ENCODE data around the gene HMCN2.

HMCN2 gene

DNA sequence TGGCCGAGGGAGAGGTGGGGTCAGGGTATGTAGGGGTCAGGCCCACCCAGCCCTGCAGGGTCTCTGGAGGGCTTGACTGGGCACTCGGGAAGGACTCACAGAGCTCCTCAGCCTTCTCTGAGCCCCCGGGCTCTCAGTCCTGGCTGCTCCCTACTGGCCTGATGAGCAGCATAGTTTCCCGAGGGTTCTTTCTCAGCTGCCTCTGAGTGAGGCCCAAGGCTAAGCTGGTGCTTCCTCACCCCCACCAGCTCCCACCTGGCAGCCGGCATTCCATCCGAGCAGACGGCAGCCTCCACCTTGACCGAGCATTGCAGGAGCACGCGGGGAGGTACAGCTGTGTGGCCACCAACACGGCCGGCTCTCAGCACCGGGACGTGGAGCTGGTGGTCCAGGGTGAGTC, 56.0 kb downstream of the HMCN2 start:
- TF ChIP-seq Cebpa-rat (IDR thresholded peaks at IDR 0.05), result no peak
- peaks cover 0 to 54% (median 39%) of the 10 kb centered on the region in 10 experiments; a peak in 15 of 20 replicates for H3K4me1 ChIP-seq
- no peak overlapping the region for H3K9ac ChIP-seq
- no peaks in the 10 kb centered on the region for H3K27me3 ChIP-seq
- no peaks in the 10 kb centered on the region for H3K36me3 ChIP-seq
- peaks cover 0 to 6% (median 0%) of the 10 kb centered on the region in 11 experiments; a peak in 2 of 22 replicates for H4K20me1 ChIP-seq
- no peaks in the 10 kb centered on the region for H3K9me3 ChIP-seq (replicated peaks in 1 of 11)
- peak overlapping the region in 4 of 11 experiments; percentile 11 to 81 (median 68); a peak in 5 of 22 replicates for H3K4me2 ChIP-seq
- H3K4me3 ChIP-seq, result no peak overlapping the region
- H3K27ac ChIP-seq, result no peak overlapping the region

DNA sequence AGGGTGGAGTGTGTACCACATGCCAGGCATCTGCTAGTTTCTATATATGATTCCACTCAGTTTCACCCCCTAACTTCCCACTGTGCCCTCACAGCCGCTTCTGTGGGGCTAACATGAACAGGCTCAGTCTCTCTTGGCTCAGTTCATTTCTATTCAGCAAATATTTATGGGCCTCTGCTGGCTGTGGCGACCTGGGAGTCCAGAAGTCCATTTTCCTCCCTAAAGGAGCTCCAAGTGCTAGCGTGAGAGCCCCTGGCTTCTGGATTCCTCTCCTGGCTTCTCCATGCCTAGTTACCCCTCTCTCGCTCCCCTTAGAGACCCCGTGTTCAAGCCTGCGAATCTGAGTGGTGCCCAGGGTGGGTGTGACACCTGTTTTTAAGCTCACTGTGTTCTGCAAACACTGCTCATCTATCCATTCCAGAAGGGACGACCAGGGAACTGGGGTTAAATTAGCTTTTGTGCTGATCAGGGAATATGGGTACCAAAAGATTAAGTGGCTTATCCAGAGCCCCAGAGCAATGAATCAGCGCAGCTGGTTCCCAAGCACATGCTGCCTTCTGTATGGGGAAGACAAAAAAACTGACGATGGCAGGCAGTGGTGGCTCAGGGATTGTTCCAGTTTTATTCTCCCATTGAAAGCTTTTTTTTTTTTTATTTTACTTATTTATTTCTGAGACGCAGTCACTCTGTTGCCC, 57.6 kb downstream of the HMCN2 start:
- no peaks in the 10 kb centered on the region for H3K36me3 ChIP-seq
- no peak for TF ChIP-seq Cebpa-rat (IDR thresholded peaks at IDR 0.05)
- H3K27ac ChIP-seq, result no peak overlapping the region
- peak overlapping the region in 8 of 11 experiments; percentile 12 to 69 (median 55); a peak in 15 of 22 replicates for H3K4me2 ChIP-seq
- H3K9ac ChIP-seq, result no peak overlapping the region
- peaks cover 0 to 49% (median 39%) of the 10 kb centered on the region in 10 experiments; a peak in 15 of 20 replicates for H3K4me1 ChIP-seq
- H4K20me1 ChIP-seq, result peaks cover 0 to 6% (median 0%) of the 10 kb centered on the region in 11 experiments; a peak in 2 of 22 replicates
- no peaks in the 10 kb centered on the region for H3K9me3 ChIP-seq (replicated peaks in 1 of 11)
- H3K27me3 ChIP-seq, result no peaks in the 10 kb centered on the region
- H3K4me3 ChIP-seq, result no peak overlapping the region

DNA sequence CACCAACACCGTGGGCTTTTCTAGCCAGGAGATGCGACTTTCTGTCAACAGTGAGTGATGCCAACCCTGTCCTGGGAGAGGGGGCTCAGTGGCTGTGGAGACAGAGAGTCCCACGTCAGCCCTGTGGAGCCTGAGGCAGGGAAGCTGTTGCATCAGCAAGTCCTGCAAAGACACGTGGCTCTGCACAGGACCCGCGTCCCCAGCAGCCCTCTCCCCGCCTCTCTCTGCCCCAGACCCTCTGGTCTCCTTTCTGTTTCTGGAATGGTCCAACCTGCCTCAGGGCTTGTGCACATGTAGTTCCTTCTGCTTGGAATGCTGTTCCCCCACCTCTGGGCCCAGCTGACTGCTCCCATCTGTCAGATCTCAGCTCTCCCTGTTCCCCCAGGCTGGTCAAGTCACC, 60.4 kb downstream of the HMCN2 start:
- no peaks in the 10 kb centered on the region for H3K27me3 ChIP-seq
- peaks cover 0 to 36% (median 30%) of the 10 kb centered on the region in 10 experiments; a peak in 16 of 20 replicates for H3K4me1 ChIP-seq
- H3K36me3 ChIP-seq, result no peaks in the 10 kb centered on the region
- H3K9ac ChIP-seq, result no peak overlapping the region
- peaks cover 0 to 7% (median 0%) of the 10 kb centered on the region in 11 experiments; a peak in 1 of 22 replicates for H4K20me1 ChIP-seq
- no peaks in the 10 kb centered on the region for H3K9me3 ChIP-seq (replicated peaks in 1 of 11)
- H3K27ac ChIP-seq, result no peak overlapping the region
- TF ChIP-seq Cebpa-rat (IDR thresholded peaks at IDR 0.05), result no peak
- H3K4me2 ChIP-seq, result no peak overlapping the region
- no peak overlapping the region for H3K4me3 ChIP-seq

DNA sequence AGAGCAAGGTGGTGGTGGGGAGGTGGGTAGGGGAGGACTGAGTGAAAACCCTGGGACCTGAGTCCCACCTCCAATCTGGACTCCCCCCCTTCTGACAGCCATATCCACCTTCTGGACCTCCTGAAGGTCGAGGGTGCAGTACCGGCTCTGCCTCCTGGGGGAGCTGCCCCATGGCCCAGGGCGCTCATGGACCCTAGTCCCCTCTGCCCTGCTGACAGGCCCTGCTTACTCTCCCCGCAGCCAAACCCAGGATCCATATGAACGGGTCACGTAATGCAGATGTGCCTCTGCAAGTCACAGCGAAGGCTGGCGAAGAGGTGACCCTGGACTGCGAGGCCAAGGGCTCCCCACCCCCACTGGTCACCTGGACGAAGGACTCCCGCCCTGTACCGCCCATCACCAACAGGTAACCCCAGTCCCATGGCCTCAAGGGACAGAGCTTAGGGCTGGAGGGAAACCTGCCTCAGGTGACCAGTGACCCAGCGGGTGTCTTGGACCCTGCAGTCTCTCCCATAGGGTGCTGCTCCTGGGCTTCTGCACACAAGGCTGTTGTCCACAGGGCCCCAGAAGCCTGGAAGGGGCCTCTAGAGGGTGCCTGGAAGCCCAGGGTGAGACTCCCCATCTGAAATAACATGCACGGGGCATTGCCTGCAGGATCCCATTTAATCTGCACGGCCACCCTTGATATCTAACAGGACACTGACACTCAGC, 61.7 kb downstream of the HMCN2 start:
- H3K27ac ChIP-seq, result no peak overlapping the region
- no peaks in the 10 kb centered on the region for H3K36me3 ChIP-seq
- peaks cover 0 to 32% (median 28%) of the 10 kb centered on the region in 10 experiments; a peak in 16 of 20 replicates for H3K4me1 ChIP-seq
- TF ChIP-seq Cebpa-rat (IDR thresholded peaks at IDR 0.05), result no peak
- H3K9me3 ChIP-seq (replicated peaks in 1 of 11), result no peaks in the 10 kb centered on the region
- no peak overlapping the region for H3K4me3 ChIP-seq
- peaks cover 0 to 17% (median 0%) of the 10 kb centered on the region in 11 experiments; a peak in 2 of 22 replicates for H4K20me1 ChIP-seq
- H3K9ac ChIP-seq, result no peak overlapping the region
- no peak overlapping the region for H3K4me2 ChIP-seq
- H3K27me3 ChIP-seq, result no peaks in the 10 kb centered on the region

DNA sequence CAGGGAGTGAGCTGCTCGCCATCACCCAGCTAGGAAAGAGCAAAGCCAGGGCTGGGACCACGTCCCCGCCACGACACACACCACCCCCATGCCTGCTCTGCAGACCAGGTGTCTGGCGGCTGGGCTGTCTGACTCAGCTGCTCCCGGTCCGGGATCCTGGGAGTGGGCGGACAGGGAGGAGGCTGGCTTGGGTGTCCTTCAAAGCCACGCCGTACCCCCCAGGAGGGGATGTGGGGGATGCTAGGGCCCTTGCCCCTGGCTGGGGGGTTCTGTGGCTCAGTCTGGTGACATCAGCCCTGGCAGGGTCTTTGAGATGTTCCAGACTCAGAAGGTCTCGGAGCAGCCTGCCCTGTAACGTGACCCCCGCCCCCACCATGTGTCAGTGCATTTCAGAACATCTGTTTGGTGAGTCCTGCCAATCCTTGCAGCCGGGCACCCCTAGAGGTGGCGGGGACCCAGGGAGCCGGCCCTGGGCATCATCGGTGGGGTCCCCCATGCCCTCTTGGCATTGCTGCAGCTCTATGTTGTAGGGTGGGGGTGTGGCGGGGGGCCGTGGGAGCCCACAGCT, 62.3 kb downstream of the HMCN2 start:
- Histone ChIP-seq H3K4me3 (no peak overlapping the region), H3K9ac (no peak overlapping the region), H3K4me2 (no peak overlapping the region)

DNA sequence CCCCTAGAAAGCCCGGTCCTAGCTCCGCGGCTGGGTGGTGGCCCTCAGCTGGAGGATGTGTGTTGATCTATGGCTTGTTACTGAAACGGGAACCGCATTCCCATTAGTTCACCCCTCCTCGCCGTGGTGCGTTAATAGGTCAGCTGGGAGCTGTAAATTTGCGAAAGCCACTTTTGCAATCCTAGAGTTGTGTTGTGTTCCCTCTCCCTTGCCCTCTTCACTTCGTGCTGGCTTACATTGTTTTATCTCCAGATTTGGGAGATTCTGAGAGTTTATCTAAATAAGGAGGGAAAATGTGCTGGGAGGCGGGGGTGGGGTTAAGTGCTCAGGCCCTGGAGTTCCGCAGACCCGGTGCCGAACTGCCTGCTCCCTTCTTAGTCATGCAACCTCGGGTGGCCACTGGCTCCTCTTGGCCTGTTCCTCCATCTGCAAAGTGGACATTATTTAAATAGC, 62.8 kb downstream of the HMCN2 start:
- Histone ChIP-seq H3K9ac (no peak overlapping the region), H3K9me3 (replicated peaks in 1 of 11) (no peaks in the 10 kb centered on the region)

More for the DNA sequence above, 62.3 kb downstream of the HMCN2 start:
- H3K27me3 ChIP-seq, result no peaks in the 10 kb centered on the region
- H3K9me3 ChIP-seq (replicated peaks in 1 of 11), result no peaks in the 10 kb centered on the region
- no peak overlapping the region for H3K27ac ChIP-seq
- H3K36me3 ChIP-seq, result no peaks in the 10 kb centered on the region
- TF ChIP-seq Cebpa-rat (IDR thresholded peaks at IDR 0.05), result no peak
- peaks cover 0 to 32% (median 27%) of the 10 kb centered on the region in 10 experiments; a peak in 16 of 20 replicates for H3K4me1 ChIP-seq
- H4K20me1 ChIP-seq, result peaks cover 0 to 17% (median 0%) of the 10 kb centered on the region in 11 experiments; a peak in 2 of 22 replicates

DNA sequence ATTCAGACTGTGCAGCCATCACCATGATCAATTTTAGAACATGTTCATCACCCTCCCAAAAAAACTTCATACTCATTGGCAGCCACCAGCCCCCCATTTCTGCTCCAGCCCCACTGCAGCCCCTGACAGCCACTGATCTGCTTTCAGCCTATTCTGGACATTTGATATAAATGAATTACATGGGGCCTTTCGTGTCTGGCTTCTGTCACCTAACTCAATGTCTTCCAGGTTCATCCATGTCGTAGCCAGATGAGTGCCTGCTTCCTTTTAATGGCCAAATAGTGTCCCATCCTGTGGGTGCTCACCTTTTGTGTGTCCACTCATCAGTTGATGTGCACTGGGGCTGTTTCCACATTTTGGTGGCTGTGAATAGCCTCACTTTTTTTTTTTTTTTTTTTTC, 63.5 kb downstream of the HMCN2 start:
- peaks cover 0 to 37% (median 33%) of the 10 kb centered on the region in 10 experiments; a peak in 16 of 20 replicates for H3K4me1 ChIP-seq
- no peaks in the 10 kb centered on the region for H3K27me3 ChIP-seq
- no peak overlapping the region for H3K27ac ChIP-seq
- TF ChIP-seq Cebpa-rat (IDR thresholded peaks at IDR 0.05), result no peak
- H3K4me3 ChIP-seq, result no peak overlapping the region
- H4K20me1 ChIP-seq, result peaks cover 0 to 17% (median 0%) of the 10 kb centered on the region in 11 experiments; a peak in 2 of 22 replicates
- no peak overlapping the region for H3K9ac ChIP-seq
- peak overlapping the region in 3 of 11 experiments; percentile 21 to 39 (median 35); a peak in 1 of 22 replicates for H3K4me2 ChIP-seq
- H3K9me3 ChIP-seq (replicated peaks in 1 of 11), result no peaks in the 10 kb centered on the region
- H3K36me3 ChIP-seq, result no peaks in the 10 kb centered on the region

More for the DNA sequence above, 62.8 kb downstream of the HMCN2 start:
- no peak for TF ChIP-seq Cebpa-rat (IDR thresholded peaks at IDR 0.05)
- Histone ChIP-seq H3K36me3 (no peaks in the 10 kb centered on the region), H3K4me1 (peaks cover 0 to 32% (median 27%) of the 10 kb centered on the region in 10 experiments; a peak in 16 of 20 replicates), H3K27me3 (no peaks in the 10 kb centered on the region), H3K27ac (no peak overlapping the region), H3K4me2 (no peak overlapping the region), H3K4me3 (no peak overlapping the region), H4K20me1 (peaks cover 0 to 17% (median 0%) of the 10 kb centered on the region in 11 experiments; a peak in 2 of 22 replicates)

DNA sequence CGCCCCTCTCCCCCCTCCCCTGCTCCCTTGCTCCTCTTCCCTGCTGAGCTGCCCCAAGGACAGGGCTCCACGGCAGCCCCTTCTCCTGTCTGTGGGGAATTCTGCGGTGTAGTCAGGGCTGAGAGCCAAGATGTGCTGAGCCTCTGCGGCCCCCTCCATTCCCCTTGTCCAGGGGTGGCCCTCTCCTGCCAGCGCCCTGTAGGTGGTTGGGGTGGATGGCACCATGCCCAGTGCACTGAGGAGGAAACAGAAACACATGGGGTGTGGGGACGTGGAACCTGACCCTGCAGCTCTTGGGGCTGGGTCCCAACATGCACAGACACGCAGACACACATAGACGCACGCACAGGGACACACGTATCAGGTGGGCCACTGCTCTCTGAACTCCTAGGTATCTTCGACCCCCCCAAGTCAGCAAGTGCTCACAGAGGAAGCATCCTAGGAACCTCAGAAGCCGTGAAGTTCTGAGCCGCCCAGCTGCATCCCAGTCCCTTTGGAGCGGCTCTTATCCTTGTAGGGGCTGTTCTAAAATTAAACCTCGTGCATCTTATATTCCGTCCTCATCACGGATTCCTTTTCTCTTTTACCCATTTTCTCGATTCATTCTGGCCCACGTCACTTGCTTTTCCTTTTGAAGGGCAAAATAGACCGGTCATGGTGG, 64.8 kb downstream of the HMCN2 start:
- no peaks in the 10 kb centered on the region for H3K27me3 ChIP-seq
- TF ChIP-seq Cebpa-rat (IDR thresholded peaks at IDR 0.05), result no peak
- H3K36me3 ChIP-seq, result no peaks in the 10 kb centered on the region
- peaks cover 0 to 39% (median 36%) of the 10 kb centered on the region in 10 experiments; a peak in 16 of 20 replicates for H3K4me1 ChIP-seq
- H4K20me1 ChIP-seq, result peaks cover 0 to 17% (median 0%) of the 10 kb centered on the region in 11 experiments; a peak in 2 of 22 replicates
- no peak overlapping the region for H3K27ac ChIP-seq
- no peak overlapping the region for H3K4me3 ChIP-seq
- H3K4me2 ChIP-seq, result peak overlapping the region in 8 of 11 experiments; percentile 9 to 46 (median 34); a peak in 8 of 22 replicates
- H3K9me3 ChIP-seq (replicated peaks in 1 of 11), result no peaks in the 10 kb centered on the region
- no peak overlapping the region for H3K9ac ChIP-seq
